Esophagus mucosa (tissue), 1 donor: Measurements from ENCODE around the gene HIVEP3. TPM values are rescaled to one million over a fixed set of nuclear protein-coding genes. Genes with fewer than 3 reads are reported as not detected.
"Not testable (repeated sequence)": the region's sequence is repeated elsewhere in the genome, so short reads cannot be mapped to it uniquely, and the experiment has no call there.

Experiments used
- ATAC-seq: fragments of 200-7000 bp; cut with Tn5 transposase; one replicate; pipeline ENCODE4 v1.9.1; 2020
- total RNA-seq: library from RNA; stranded (reverse); gene quantifications from one replicate; pipeline ENCODE4 v1.2.4, GENCODE V29; 2023
- donor health status: DM: yes; HTN: yes; CAD: no.

The HIVEP3 gene
- total RNA-seq, 1 donor from 2014 or later = 7.0 TPM

DNA sequence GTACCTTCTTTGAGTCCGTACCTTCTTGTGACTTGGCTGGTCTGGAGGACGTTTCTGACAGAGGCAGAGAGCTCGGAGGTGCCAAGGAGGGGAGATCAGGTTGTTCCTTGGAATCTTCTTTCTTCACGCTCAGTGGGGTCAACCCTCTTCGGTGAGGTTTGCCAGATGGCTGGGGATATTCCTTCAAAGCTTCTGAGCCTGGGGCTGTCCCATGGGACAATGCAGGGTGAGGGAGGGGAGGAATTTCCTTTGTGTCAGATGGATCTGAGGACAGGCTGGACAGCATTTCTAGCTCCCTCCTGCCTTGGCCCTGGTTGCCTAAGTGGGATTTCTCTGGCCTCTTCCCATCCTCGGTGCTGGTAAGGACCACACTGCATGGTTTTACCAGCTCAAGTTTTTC lies 338.7 kb downstream of the HIVEP3 start:
- no peak for ATAC-seq

GRCh38 chr1:41578712-41579335 lies 339.9 kb downstream of the HIVEP3 start:
- ATAC-seq = no peak

- no peak for ATAC-seq
These were observed 342.1 kb downstream of the HIVEP3 start for GRCh38 chr1:41576620-41577019.

GRCh38 chr1:41576206-41576605 lies 342.5 kb downstream of the HIVEP3 start:
- ATAC-seq = no peak

DNA sequence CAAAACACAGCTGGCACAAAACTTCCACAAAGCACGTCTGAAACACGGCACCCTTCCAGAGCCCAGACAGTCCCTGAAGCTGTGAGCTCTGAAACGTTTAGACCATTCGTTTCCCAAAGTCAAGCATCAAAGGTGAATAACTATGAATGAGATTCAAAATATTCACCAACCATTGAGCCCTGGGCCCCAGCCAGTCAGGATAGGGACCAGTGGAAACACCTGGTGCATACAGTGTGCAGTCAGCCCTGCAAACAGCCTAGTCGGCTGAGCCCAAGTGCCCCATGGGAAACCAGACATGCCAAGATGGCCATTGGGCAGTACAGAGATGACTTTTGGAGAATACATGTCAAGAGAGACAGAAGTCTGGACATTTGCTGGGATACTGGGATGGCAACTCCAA lies 343.9 kb downstream of the HIVEP3 start:
- peak; percentile 27 for ATAC-seq

DNA sequence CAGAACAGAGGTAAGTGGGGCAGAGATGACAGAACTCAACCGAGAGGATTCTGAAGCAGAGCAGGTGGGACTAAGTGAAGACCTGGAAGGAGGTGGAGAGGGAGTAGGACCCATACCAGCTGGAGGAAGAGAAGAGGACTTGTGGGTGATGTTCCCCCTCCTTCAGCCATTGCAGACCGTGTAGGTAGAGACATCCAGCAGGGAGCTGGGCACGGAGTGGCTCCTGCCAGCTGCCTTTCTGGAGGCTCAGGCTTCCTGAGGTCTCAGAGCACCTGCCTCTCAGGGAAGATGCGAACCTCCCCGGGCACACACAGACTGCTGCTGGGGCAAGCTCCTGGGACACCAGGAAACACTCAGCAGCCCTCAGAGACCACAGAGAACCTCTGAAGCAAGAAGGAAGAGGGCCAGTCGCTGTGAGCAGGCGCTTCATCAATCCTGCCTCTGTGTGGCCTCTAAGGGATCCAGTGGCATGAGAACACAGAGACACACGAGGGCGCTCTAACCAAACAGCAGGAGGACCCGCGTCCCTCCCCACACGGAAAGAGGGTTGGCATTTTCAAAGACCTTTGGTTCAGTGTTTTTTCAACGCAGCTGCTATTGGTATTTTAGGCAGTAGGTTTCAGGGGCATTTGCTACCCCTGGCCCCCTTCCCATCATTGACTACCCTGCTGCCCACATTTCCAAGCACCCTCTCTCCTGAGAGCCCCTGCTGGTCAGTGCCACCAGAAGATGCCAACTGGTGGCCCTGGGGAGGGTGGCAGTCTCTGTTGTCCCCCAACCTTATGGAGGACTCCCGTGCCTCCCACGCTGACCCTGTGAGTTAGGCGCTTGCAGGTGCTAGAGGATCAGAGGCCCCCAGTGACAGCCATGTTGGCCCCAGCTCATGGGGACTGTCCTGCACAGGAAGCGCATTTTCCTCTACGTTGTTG lies 344.7 kb downstream of the HIVEP3 start:
- ATAC-seq = peak; percentile 90

DNA sequence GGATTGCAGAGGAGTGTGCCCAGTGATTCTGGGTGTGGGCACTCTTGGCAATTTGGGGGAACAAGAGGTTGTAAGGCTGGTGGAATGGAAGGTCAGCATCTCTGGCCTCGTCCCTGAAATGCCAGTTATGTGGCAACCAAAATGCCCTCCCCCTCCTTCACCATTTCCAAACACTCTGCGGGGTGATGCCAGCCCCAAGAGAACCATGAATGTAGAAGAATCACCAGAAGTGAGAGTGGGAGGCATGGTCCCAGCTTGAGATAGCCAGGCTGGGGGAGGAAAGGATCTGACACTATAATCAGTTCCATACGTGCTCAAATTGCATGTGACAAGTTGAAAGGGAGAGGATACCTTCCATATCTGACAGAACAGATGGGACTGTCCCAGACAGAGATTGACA lies 345.5 kb downstream of the HIVEP3 start:
- ATAC-seq = no peak

- ATAC-seq = no peak
These were observed 346.5 kb downstream of the HIVEP3 start for GRCh38 chr1:41572224-41572623.

GRCh38 chr1:41571041-41571440 lies 347.7 kb downstream of the HIVEP3 start:
- ATAC-seq = no peak

DNA sequence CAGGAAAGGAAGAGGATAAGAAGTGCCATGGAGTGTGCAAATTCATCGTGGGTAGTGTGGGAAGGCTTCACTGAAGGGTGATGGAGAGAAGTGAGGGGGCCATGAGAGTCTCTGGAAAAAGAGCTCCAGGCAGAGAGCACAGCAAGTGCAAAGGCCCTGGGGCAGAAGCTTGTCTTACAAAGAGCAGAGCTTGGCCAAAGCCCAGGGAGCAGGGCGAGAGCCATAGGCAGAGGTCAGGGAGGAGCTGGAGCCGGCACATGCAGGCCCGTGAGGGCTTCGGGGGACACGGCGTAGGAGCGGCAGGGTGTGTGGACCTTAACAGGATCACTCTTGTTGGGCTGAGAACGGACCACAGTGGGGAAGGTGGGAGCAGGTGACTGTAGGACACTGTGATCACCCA lies 350.5 kb downstream of the HIVEP3 start:
- ATAC-seq = no peak

DNA sequence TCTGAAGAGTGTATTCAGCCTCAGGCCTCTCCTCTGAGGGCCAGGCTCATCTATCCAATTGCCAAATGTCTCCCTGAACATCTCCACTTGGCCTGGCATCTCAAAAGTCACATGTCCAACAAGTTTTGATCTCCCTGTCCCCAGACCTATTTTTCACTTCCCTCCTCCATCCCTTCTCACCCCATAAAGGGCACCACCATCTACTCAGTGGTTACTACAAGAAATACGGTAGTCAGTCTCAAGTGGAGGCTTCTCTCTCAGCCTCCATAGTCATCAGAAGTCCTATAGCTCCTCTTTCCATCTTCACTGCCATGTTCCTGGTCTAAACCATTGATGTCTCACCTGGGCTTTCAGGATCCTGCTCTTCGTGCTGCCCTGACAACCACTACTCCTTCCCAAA lies 351.8 kb downstream of the HIVEP3 start:
- ATAC-seq = no peak

DNA sequence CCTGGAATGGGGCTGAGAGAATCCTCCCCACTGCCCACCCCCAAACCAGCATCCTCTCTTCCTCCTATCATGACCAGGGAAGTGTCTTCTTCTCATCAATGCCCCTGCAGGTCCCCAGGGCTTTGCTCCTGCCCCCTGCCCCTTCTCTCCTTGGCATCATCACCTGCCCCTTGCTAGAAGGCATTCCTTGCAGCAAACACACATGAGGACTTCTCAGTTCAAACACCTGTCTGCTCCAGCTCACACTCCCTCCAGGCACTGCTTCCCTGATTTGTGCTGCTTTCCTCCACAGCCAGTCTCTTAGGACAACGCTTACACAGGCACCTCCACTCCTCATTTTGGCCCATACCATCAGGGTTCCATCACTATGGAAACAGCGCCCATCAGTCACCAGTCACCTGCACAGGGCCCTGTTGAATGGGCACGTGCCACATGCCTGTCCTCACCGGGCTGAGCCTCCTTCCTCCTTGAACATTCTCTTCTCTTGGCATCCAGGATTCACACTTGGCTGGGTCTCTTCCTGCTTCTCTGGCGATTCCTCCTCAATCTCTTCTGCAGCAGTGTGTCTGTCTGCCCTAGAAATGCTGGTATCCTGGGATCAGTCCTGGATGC lies 352.3 kb downstream of the HIVEP3 start:
- no peak for ATAC-seq

DNA sequence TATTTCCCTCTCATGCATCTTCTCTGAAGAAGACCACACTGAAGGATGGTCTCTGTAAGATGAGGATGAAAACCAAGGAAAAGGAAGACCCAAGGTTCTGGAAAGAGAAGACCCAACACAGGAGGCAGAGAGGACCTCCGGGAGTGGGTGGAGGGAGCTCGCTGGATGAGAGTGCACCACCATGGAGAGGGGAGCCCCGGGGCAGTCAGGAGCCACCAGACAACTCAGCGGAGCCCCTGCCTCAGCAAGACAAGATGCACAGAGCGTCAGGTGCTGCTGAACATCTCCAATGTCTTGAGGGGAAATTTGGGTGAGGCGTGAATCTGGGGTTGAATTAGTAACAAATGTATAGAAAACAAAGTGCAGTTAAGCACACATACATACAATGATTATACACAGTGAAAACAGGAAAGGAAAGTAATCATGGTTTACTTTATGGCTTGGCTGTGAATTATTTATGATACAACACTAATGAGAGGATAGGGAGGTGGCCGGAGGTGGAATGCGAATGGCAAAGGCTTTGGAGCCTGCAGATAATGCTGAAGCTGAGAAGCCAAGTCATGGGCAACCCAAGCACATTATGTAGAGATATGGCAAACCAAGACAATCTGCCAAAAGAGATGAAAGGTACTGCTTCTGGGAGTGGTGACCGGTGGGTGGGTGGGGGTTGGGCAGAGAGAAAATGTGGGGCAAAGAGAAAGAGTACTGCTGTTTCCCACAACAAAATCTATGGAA lies 353.8 kb downstream of the HIVEP3 start:
- ATAC-seq = no peak

DNA sequence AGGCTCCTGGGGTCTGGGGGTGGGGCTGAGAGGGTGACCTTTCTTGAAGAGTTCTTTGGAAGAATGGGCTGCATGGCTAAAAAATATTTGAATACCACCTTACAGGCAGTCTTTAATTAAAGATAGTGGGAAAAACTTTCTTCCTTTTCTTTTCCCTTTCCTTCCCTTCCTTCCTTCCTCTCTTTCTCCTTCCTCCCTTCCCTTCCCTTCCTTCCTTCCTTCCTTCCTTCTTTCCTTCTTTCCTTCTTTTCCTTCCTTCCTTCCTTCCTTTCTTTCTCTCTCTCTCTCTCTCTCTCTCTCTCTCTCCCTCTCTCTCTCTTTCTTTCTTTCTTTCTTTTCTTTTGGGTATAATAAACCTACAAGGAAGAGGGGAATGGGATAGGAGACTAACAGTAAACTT lies 356.4 kb downstream of the HIVEP3 start:
- no peak for ATAC-seq

- no peak for ATAC-seq
These were observed 357.8 kb downstream of the HIVEP3 start for GRCh38 chr1:41560931-41561330.

DNA sequence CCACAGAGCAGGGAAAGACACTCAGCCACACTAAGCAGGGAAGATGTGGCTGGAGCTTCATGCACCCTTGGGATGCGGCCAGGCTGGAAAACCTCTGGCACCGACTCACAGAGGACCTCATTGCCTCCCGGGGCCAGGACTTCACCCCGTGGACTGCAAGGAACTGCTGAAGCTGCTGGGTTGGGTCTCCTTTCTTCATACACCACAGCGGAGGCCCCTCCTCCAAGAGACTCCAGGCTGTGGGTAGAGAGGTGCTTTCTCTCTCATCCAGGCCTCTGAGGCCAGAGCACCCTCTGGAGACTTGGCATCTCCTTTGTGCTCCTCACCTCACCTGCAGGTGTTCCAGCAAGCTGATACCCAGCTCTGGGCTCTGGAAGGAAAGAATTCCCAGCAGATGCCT lies 358.2 kb downstream of the HIVEP3 start:
- no peak for ATAC-seq

GRCh38 chr1:41559331-41559730 lies 359.4 kb downstream of the HIVEP3 start:
- no peak for ATAC-seq

GRCh38 chr1:41558761-41559171 lies 360.0 kb downstream of the HIVEP3 start:
- ATAC-seq = no peak

DNA sequence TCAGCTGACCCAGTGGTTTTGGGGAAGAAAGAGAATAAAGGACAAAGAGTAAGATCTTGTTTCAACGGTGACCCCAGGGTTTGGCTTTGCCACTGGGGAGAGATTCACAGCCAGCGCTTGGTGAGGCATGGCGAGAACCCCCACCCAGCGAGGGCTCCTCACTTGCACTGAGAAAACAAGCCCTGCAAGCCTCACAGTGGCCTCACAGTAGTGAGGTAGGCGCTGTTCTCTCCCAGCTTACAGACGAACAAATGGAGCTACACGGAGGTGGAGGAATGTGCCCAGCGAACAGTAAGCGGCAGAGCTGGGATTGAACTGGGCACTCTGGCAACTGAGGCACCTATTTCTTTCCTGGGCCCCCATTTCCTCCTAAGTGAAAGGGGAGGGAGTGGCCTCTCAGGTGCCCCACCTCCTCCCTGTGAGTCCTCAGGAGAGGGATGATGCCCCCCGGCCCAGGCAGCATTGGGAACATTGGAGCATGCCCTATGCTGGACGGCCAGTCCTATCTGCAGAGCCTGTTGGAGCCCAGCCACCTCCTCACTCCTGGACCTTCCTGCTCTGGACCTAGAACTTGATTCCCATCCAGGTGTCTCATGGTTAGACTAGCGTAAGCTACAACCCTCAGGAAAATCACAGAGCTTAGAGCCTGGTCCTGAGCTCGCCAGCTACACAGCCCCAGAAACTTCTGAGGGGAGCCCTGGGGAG lies 360.8 kb downstream of the HIVEP3 start:
- ATAC-seq = no peak

DNA sequence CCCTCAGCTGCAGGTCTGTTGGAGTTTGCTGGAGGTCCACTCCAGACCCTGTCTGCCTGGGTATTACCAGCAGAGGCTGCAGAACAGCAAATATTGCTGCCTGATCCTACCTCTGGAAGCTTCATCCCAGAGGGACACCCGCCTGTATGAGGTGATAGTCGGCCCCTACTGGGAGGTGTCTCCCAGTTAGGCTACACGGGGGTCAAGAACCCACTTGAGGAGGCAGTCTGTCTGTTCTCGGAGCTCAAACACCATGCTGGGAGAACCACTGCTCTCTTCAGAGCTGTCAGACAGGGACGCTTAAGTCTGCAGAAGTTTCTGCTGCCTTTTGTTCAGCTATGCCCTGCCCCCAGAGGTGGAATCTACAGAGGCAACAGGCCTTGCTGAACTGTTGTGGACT lies 364.0 kb downstream of the HIVEP3 start:
- ATAC-seq = not testable (repeated sequence)

DNA sequence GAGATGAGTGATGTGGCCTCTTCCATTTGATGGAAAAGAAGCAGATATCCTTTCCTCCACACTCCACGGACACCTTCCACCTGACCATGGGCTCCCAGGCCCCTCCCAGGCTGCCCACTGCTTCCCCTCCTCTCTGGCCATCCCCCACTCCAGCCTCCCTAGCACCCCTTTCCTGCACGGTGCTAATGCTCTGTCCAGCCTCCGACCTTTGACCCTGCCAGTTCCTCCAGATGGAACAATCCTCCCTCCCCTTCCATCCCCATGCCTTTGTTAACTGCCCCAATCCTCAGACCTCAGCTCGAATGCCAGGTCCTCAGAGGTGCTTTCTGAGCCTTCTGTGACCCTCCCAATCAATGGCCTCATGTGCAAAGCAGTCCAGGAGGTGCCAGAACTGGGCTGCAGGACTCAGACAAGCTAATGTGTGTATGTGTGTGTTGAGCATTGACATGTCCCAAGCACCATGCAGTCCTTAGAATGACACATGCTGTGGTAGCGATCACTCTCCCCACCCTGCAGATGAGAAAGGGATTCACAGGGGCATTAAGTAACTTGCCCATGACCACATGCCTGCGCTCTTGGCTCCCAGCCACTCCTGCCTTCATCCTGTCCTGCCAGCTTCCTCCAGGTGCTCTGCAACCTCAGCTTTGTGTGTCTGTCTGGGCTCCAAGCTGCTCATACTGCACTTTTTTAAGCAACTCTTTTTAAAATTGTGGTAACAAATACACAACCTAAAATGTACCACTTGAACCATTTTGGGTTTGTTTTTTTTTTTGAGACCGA lies 370.8 kb downstream of the HIVEP3 start:
- peak; percentile 39 for ATAC-seq
